HG02840 (cell line): ENCODE results near the gene MED14.

Source experiments
- ATAC-seq: cut with Tn5 transposase; IDR thresholded peaks from one replicate; pipeline ENCODE4 v1.9.1; 2021; ENCODE audit warnings: mild to moderate bottlenecking, moderate library complexity, moderate number of reproducible peaks; ENCODE audit not compliant: unreplicated experiment, low FRiP score

Gene MED14

GRCh38 chrX:40617566-40617965 is 117.8 kb downstream of the MED14 start:
- ATAC-seq = no peak

- no peak for ATAC-seq
Observed at GRCh38 chrX:40615976-40616375, 119.4 kb downstream of the MED14 start.

- no peak for ATAC-seq
Observed at GRCh38 chrX:40612511-40612910, 122.8 kb downstream of the MED14 start.

- no peak for ATAC-seq
Observed at GRCh38 chrX:40607381-40607780, 128.0 kb downstream of the MED14 start.

GRCh38 chrX:40603446-40603845 is 131.9 kb downstream of the MED14 start:
- no peak for ATAC-seq
